GM23248 (cell line): ENCODE measurements around the gene CCNC.

Source experiments
- EZH2 ChIP-seq: fragments of 200-600 bp; sonication (generic); IDR thresholded peaks from 2 replicates; pipeline ENCODE4 v1.6.1; 2018; ENCODE audit warnings: antibody characterized with exemption, mild to moderate bottlenecking; ENCODE audit not compliant: insufficient read depth, poor library complexity, severe bottlenecking
- EZH2phosphoT487 ChIP-seq: fragments of 200-600 bp; sonication (generic); IDR thresholded peaks from 2 replicates; pipeline ENCODE4 v1.6.1; 2018; ENCODE audit warnings: antibody characterized with exemption, moderate library complexity, mild to moderate bottlenecking, low read depth; ENCODE audit not compliant: insufficient read depth

- TF ChIP-seq EZH2phosphoT487 (no peak), EZH2 (no peak)
Measured at GRCh38 chr6:99550046-99550748, 18.3 kb downstream of the CCNC start.
